Natural killer cell (primary cell): ENCODE data around the gene KRT74. TPM values are rescaled to one million over a fixed set of nuclear protein-coding genes. Genes with fewer than 3 reads are reported as not detected.

Source experiments
- ATAC-seq, 3 donors: fragments of 150-1000 bp in 2 of 3; fragments of 200-7000 bp in 1 of 3; cut with Tn5 transposase; 1 replicate in 1 of 3; 2 replicates in 2 of 3; pipeline ENCODE4 v1.10.0; 2021; ENCODE audit warnings: mild to moderate bottlenecking in 2 of 3, moderate library complexity in 2 of 3
- DNase-seq, 2 donors: peaks; one replicate each; pipeline versions ENCODE4 v3.0.0 to v3.0.0-alpha.2; 2013 to 2021; ENCODE audit warnings: mixed read lengths in 1 of 2
- H3K27ac ChIP-seq: one replicate; pipeline ENCODE4 v1.5.1; 2013; ENCODE audit warnings: mild to moderate bottlenecking, low read length
- H3K27me3 ChIP-seq: one replicate; pipeline ENCODE4 v1.6.1; 2013; ENCODE audit warnings: low read length; ENCODE audit not compliant: control insufficient read depth, insufficient read depth
- H3K36me3 ChIP-seq: one replicate; pipeline ENCODE4 v1.6.1; 2013; ENCODE audit warnings: low read length; ENCODE audit not compliant: control insufficient read depth, insufficient read depth
- H3K4me1 ChIP-seq: one replicate; pipeline ENCODE4 v1.6.1; 2013; ENCODE audit warnings: low read length; ENCODE audit not compliant: control insufficient read depth, insufficient read depth
- H3K4me3 ChIP-seq: one replicate; pipeline ENCODE4 v1.5.1; 2013; ENCODE audit warnings: low read length
- H3K9me3 ChIP-seq: one replicate; pipeline ENCODE4 v1.6.1; 2013; ENCODE audit warnings: low read length; ENCODE audit not compliant: control insufficient read depth, insufficient read depth
- H3K27ac Mint-ChIP-seq, 2 donors: one replicate each; pipeline ENCODE4 v1.8.0; 2022; ENCODE audit warnings: mild to moderate bottlenecking in 2 of 2, mixed read lengths in 2 of 2, moderate library complexity in 1 of 2
- H3K27me3 Mint-ChIP-seq, 2 donors: one replicate each; pipeline ENCODE4 v1.8.0; 2022; ENCODE audit warnings: low read depth in 2 of 2, mixed read lengths in 2 of 2
- H3K36me3 Mint-ChIP-seq: one replicate; pipeline ENCODE4 v1.8.0; 2022; ENCODE audit warnings: mixed read lengths
- H3K4me1 Mint-ChIP-seq, 2 donors: one replicate each; pipeline ENCODE4 v1.8.0; 2022; ENCODE audit warnings: mixed read lengths in 2 of 2
- H3K4me3 Mint-ChIP-seq: one replicate; pipeline ENCODE4 v1.8.0; 2022; ENCODE audit warnings: mild to moderate bottlenecking, moderate library complexity, mixed read lengths
- H3K9me3 Mint-ChIP-seq, 2 donors: one replicate each; pipeline ENCODE4 v1.8.0; 2022; ENCODE audit warnings: mixed read lengths in 2 of 2
- WGBS: methylation state at CpG from one replicate; pipeline ENCODE4 v1.1.7; 2013; ENCODE audit warnings: missing lambda C conversion rate; ENCODE audit not compliant: insufficient coverage; 5-methylcytosine and 5-hydroxymethylcytosine counted together
- intact Hi-C: fragments of 100-400 bp; cut with micrococcal nuclease; formaldehyde crosslinking; loops from one replicate; pipeline ENCODE4 v1.14.2; 2022
- total RNA-seq, 4 donors: library from RNA; stranded (reverse); fragments of 120-200 nt in 1 of 4; gene quantifications; one replicate each; pipeline versions ENCODE4 v1.2.3 to v1.2.4, GENCODE V29; 2013 to 2022
- TF ChIP-seq, protein P1 (sequence below): fragments of 200-600 bp; IDR thresholded peaks from one replicate; pipeline ENCODE4 v1.8.0; 2022; ENCODE audit warnings: antibody characterized with exemption

KRT74 gene
- total RNA-seq, 3 donors from 2014 or later (not counting 1 experiment from before 2014, with no cell fraction given), result 0.38 to 1.2 (median 0.38) TPM

DNA sequence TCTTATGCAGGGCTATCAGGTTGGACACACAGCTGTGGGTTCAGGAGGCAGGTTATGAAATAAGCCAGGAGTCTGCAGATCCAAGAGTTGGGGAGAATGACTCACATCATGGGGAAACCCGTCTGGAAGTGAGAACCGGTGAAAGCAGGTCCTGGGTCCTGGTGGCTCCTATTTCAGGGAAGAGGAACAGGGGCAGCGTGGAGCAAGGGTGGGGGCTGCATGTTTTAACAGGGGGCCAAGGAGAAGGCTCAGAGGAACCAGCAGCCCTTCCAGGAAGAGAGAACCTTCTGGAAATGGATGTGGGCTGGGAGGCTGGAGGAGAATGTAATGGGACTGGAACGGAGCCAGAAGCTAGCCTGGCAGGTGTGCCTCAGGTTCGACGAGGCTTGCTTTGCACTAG lies 7.8 kb upstream of the KRT74 start:
- WGBS, result 81% methylated on average over 6 of the region's 6 CpGs
- TF ChIP-seq, protein P1, sequence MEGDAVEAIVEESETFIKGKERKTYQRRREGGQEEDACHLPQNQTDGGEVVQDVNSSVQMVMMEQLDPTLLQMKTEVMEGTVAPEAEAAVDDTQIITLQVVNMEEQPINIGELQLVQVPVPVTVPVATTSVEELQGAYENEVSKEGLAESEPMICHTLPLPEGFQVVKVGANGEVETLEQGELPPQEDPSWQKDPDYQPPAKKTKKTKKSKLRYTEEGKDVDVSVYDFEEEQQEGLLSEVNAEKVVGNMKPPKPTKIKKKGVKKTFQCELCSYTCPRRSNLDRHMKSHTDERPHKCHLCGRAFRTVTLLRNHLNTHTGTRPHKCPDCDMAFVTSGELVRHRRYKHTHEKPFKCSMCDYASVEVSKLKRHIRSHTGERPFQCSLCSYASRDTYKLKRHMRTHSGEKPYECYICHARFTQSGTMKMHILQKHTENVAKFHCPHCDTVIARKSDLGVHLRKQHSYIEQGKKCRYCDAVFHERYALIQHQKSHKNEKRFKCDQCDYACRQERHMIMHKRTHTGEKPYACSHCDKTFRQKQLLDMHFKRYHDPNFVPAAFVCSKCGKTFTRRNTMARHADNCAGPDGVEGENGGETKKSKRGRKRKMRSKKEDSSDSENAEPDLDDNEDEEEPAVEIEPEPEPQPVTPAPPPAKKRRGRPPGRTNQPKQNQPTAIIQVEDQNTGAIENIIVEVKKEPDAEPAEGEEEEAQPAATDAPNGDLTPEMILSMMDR, result no peak

DNA sequence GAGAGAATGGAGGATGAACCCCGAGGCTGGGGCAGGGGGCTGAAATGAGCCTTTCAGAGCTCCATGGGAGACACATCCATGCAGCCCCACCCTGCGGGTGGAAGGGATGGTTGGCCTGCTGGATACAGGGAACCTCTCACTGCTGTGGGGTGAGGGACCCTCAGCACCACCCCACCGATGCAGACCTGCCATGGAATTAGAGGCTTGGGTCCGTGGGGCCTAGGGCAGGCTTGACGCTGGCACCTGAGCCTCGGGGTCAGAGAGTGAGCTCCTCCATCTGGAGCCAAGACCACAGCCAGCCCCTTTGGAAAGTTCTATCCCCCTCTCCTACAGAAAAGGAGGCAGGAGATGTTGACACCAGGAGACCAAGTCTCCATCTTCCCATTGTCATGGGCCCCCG lies 7.4 kb upstream of the KRT74 start:
- no peaks in the 10 kb centered on the region for H3K27me3 ChIP-seq
- H3K9me3 ChIP-seq, result no peaks in the 10 kb centered on the region
- no peak overlapping the region for H3K4me3 ChIP-seq
- 82% methylated on average over 7 of the region's 7 CpGs for WGBS
- H3K36me3 ChIP-seq, result no peaks in the 10 kb centered on the region
- intact Hi-C loops, result loop anchor here (5.0 kb wide), 1 partner anchor 209 kb away; no protein-coding TSS in a partner anchor
- TF ChIP-seq, protein P1, result no peak
- no peak for ATAC-seq
- Mint-ChIP-seq H3K27ac (no peak overlapping the region), H3K4me1 (peaks cover 30 to 32% of the 10 kb centered on the region in 2 donors), H3K4me3 (no peak overlapping the region), H3K27me3 (peaks cover 18 to 21% of the 10 kb centered on the region in 2 donors), H3K9me3 (no peaks in the 10 kb centered on the region), H3K36me3 (no peaks in the 10 kb centered on the region)
- no peak overlapping the region for H3K27ac ChIP-seq
- DNase-seq, result no peak
- H3K4me1 ChIP-seq, result peaks cover 25% of the 10 kb centered on the region

More for the DNA sequence above, 7.8 kb upstream of the KRT74 start:
- H3K36me3 ChIP-seq, result no peaks in the 10 kb centered on the region
- no peaks in the 10 kb centered on the region for H3K9me3 ChIP-seq
- Mint-ChIP-seq H3K9me3 (no peaks in the 10 kb centered on the region), H3K27me3 (peaks cover 18 to 19% of the 10 kb centered on the region in 2 donors), H3K4me3 (no peak overlapping the region), H3K36me3 (no peaks in the 10 kb centered on the region), H3K27ac (no peak overlapping the region), H3K4me1 (peaks cover 30 to 32% of the 10 kb centered on the region in 2 donors)
- intact Hi-C loops, result loop anchor here (5.0 kb wide), 1 partner anchor 209 kb away; no protein-coding TSS in a partner anchor
- no peak for ATAC-seq
- no peaks in the 10 kb centered on the region for H3K27me3 ChIP-seq
- no peak overlapping the region for H3K27ac ChIP-seq
- no peak for DNase-seq
- H3K4me3 ChIP-seq, result no peak overlapping the region
- peaks cover 25% of the 10 kb centered on the region for H3K4me1 ChIP-seq

- no peak for ATAC-seq
- H3K4me1 Mint-ChIP-seq, result peaks cover 31 to 32% of the 10 kb centered on the region in 2 donors
- H3K9me3 Mint-ChIP-seq, result no peaks in the 10 kb centered on the region
- DNase-seq, result no peak
- Histone ChIP-seq H3K27ac (no peak overlapping the region), H3K4me1 (peaks cover 25% of the 10 kb centered on the region), H3K27me3 (no peaks in the 10 kb centered on the region), H3K36me3 (no peaks in the 10 kb centered on the region), H3K9me3 (no peaks in the 10 kb centered on the region), H3K4me3 (no peak overlapping the region)
- H3K36me3 Mint-ChIP-seq, result no peaks in the 10 kb centered on the region
- no CpG with 5 or more reads among the region's 1 CpG for WGBS
- no peak overlapping the region for H3K27ac Mint-ChIP-seq
- intact Hi-C loops, result loop anchor here (5.0 kb wide), 1 partner anchor 208 kb away; no protein-coding TSS in a partner anchor
- H3K27me3 Mint-ChIP-seq, result peaks cover 18 to 24% of the 10 kb centered on the region in 2 donors
- H3K4me3 Mint-ChIP-seq, result no peak overlapping the region
- TF ChIP-seq, protein P1, result no peak
Observed at GRCh38 chr12:52580496-52580895, 6.9 kb upstream of the KRT74 start.
